Mammary epithelial cell (primary cell): ENCODE measurements around the gene APP.

Experiments used
- CTCF ChIP-seq, 2 donors: IDR thresholded peaks in 1 of 2; conservative IDR thresholded peaks in 1 of 2; 2 replicates each; pipeline ENCODE4 v1.5.1; 2011 to 2012; ENCODE audit warnings: inconsistent platforms in 2 of 2, low read length in 2 of 2, mild to moderate bottlenecking in 2 of 2, control low read depth in 1 of 2, low read depth in 1 of 2; ENCODE audit not compliant: insufficient read depth in 1 of 2; ENCODE audit errors: extremely low read depth in 1 of 2
- EZH2 ChIP-seq: IDR thresholded peaks from 2 replicates; pipeline ENCODE4 v1.6.1; 2012; ENCODE audit warnings: low read length, inconsistent platforms, borderline replicate concordance

GRCh38 chr21:26118938-26119540 is 51.5 kb downstream of the APP start:
- TF ChIP-seq CTCF (conservative IDR thresholded peaks at IDR 0.05 in 1 of 2, IDR thresholded peaks at IDR 0.05 in 1 of 2; ENCODE audit: extremely low read depth in 1 of 2, insufficient read depth in 1 of 2, low read depth in 1 of 2, low read length in 2 of 2): no peak
- TF ChIP-seq EZH2: no peak
